Loucy (cell line): ENCODE measurements around the gene IGF2.

Experiments
- H2AFZ ChIP-seq: fragments of 200-600 bp; sonication (generic); 2 replicates; pipeline ENCODE4 v1.6.0; 2016; ENCODE audit warnings: antibody characterized with exemption, mild to moderate bottlenecking, low read length, moderate library complexity
- H3F3A ChIP-seq: fragments of 200-600 bp; 2 replicates; pipeline ENCODE4 v1.6.0; 2016; ENCODE audit warnings: antibody characterized with exemption, low read depth, mild to moderate bottlenecking
- H3K27me3 ChIP-seq: fragments of 200-600 bp; sonication (generic); 2 replicates; pipeline ENCODE4 v1.6.1; 2014; ENCODE audit warnings: low read length, mild to moderate bottlenecking; ENCODE audit not compliant: insufficient read depth, poor library complexity, severe bottlenecking
- H3K36me3 ChIP-seq: fragments of 200-600 bp; sonication (generic); 2 replicates; pipeline ENCODE4 v1.6.1; 2016; ENCODE audit warnings: low read length; ENCODE audit not compliant: insufficient read depth
- H3K4me1 ChIP-seq: fragments of 200-600 bp; sonication (generic); 2 replicates; pipeline ENCODE4 v1.5.1; 2014; ENCODE audit warnings: low read length, mild to moderate bottlenecking; ENCODE audit not compliant: insufficient read depth, poor library complexity, severe bottlenecking
- H3K4me2 ChIP-seq: fragments of 200-600 bp; sonication (generic); 2 replicates; pipeline ENCODE4 v1.6.0; 2014; ENCODE audit warnings: antibody characterized with exemption, low read length, low read depth, mild to moderate bottlenecking; ENCODE audit not compliant: poor library complexity, severe bottlenecking
- H3K4me3 ChIP-seq: fragments of 200-600 bp; sonication (generic); 2 replicates; pipeline ENCODE4 v1.5.1; 2014; ENCODE audit warnings: low read length, mild to moderate bottlenecking, mixed read lengths; ENCODE audit not compliant: poor library complexity, severe bottlenecking
- H3K79me2 ChIP-seq: fragments of 200-600 bp; sonication (generic); 2 replicates; pipeline ENCODE4 v1.6.1; 2014; ENCODE audit warnings: low read length; ENCODE audit not compliant: insufficient read depth
- H3K9ac ChIP-seq: fragments of 200-600 bp; sonication (generic); 2 replicates; pipeline ENCODE4 v1.6.0; 2014; ENCODE audit warnings: mild to moderate bottlenecking, low read depth, low read length, moderate library complexity; ENCODE audit not compliant: poor library complexity, severe bottlenecking
- H3K9me2 ChIP-seq: fragments of 200-600 bp; sonication (generic); replicated peaks from 2 replicates; pipeline ENCODE4 v1.6.1; 2016; ENCODE audit warnings: low read depth, low read length, mixed read lengths
- H3K9me3 ChIP-seq: fragments of 200-600 bp; sonication (generic); 2 replicates; pipeline ENCODE4 v1.6.1; 2014; ENCODE audit warnings: mild to moderate bottlenecking, antibody characterized with exemption, low read length, low read depth; ENCODE audit not compliant: insufficient read depth
- H4K20me1 ChIP-seq: fragments of 200-600 bp; sonication (generic); 2 replicates; pipeline ENCODE4 v1.6.0; 2014; ENCODE audit warnings: antibody characterized with exemption, low read length, mild to moderate bottlenecking; ENCODE audit not compliant: insufficient read depth, poor library complexity, severe bottlenecking
- CTCF ChIP-seq: fragments of 200-600 bp; sonication (generic); conservative IDR thresholded peaks from 2 replicates; pipeline ENCODE4 v1.5.1; 2014; ENCODE audit warnings: mild to moderate bottlenecking, antibody characterized with exemption, low read length
- EZH2phosphoT487 ChIP-seq: fragments of 200-600 bp; IDR thresholded peaks from 2 replicates; pipeline ENCODE4 v1.6.1; 2018; ENCODE audit warnings: antibody characterized with exemption, mild to moderate bottlenecking, moderate library complexity, borderline replicate concordance

The IGF2 gene

DNA sequence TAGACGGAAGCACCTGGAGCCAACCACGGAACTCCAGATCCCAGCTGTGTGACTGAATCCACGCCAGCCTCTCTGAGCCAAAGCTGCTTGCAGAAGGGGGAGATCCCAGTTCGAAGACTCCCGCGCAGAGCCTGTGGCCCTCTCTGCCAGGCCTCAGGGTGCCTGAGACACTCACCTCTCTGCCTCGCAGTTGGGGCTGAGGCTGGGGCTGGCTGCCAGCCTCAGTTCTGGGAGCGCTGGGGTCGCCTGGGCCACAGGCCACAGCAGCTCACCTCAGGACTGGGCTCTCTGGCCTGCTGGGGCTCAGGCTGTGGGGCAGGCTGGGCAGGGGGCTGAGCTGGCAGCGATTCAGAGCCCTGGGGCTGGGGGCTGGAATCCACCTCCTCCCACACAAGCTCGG lies 8.2 kb upstream of the IGF2 start:
- Histone ChIP-seq H4K20me1 (no peaks in the 10 kb centered on the region), H3K9me2 (no peaks in the 10 kb centered on the region), H3K36me3 (no peaks in the 10 kb centered on the region), H3K9ac (no peak overlapping the region), H3F3A (no peaks in the 10 kb centered on the region), H3K4me1 (no peaks in the 10 kb centered on the region), H3K4me3 (no peak overlapping the region), H2AFZ (no peak overlapping the region), H3K4me2 (no peak overlapping the region), H3K27me3 (no peaks in the 10 kb centered on the region), H3K9me3 (no peaks in the 10 kb centered on the region), H3K79me2 (no peaks in the 10 kb centered on the region)
- TF ChIP-seq CTCF (no peak), EZH2phosphoT487 (no peak)

DNA sequence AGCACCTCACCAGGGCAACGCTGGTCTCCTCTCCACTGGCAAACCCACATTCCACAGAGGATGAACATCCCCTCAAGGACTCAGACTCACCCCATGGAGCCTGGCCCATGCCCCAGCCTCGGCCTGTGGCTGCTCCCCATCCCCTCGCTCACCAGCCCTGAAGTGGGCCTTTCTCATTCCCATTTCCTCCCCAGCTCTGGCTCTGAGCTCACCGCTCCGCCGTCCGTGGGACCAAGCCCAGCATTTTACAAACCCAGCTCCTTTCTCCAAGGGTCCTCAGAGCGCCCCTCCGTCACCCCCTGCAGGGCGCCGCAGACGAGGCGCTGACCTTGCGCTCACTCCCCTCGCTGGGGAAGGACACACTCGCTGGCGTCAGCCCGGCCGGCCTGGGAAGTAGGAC lies 6.9 kb upstream of the IGF2 start:
- no peaks in the 10 kb centered on the region for H3K79me2 ChIP-seq
- no peak overlapping the region for H3K4me3 ChIP-seq
- H3K9me3 ChIP-seq: no peaks in the 10 kb centered on the region
- H3F3A ChIP-seq: no peaks in the 10 kb centered on the region
- H2AFZ ChIP-seq: no peak overlapping the region
- no peaks in the 10 kb centered on the region for H4K20me1 ChIP-seq
- no peaks in the 10 kb centered on the region for H3K9me2 ChIP-seq
- H3K9ac ChIP-seq: no peak overlapping the region
- TF ChIP-seq CTCF: no peak
- no peak for TF ChIP-seq EZH2phosphoT487
- no peaks in the 10 kb centered on the region for H3K27me3 ChIP-seq
- no peak overlapping the region for H3K4me2 ChIP-seq
- H3K4me1 ChIP-seq: no peaks in the 10 kb centered on the region
- H3K36me3 ChIP-seq: no peaks in the 10 kb centered on the region

DNA sequence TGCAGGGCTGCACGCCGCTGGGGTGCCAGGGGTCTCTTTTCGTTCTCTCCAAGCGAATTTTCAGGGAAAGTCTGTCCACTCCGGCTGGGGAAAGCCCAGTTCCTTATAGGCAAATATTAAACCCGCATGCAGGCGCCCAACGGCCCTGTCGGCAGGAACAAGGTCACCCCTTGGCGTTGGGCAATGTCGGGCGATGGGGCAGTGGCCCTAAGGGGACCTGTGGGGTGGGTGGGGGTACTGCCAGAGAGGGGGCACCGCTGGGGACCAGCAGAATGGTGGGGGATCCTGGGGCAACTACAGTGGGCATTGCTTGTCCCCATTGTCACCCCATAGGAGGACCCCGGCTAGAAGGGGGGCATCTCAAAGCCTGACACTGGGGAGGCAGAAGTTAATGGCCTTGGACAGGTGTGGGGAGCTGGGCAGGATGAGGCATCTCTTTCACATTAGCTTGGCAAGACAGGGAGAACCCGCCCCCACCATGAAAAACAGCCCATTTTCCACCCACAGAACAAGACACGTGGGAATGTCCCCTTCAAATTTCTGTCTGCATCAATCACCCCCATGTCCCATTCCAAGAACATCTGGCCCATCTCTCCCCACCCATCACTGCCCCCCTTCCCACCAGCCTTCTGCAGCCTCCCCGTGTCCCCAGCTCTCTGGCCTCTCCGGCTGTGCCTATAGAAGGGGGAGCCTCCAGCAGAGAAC lies 5.5 kb upstream of the IGF2 start:
- Histone ChIP-seq H2AFZ (no peak overlapping the region), H3K4me3 (no peak overlapping the region), H3K36me3 (no peaks in the 10 kb centered on the region)

More for the DNA sequence above, 5.5 kb upstream of the IGF2 start:
- no peaks in the 10 kb centered on the region for H3K4me1 ChIP-seq
- no peaks in the 10 kb centered on the region for H3K27me3 ChIP-seq
- no peaks in the 10 kb centered on the region for H3K9me2 ChIP-seq
- no peaks in the 10 kb centered on the region for H3K9me3 ChIP-seq
- H3K79me2 ChIP-seq: no peaks in the 10 kb centered on the region
- H3K4me2 ChIP-seq: no peak overlapping the region
- H4K20me1 ChIP-seq: no peaks in the 10 kb centered on the region
- H3F3A ChIP-seq: no peaks in the 10 kb centered on the region
- H3K9ac ChIP-seq: no peak overlapping the region
- TF ChIP-seq EZH2phosphoT487 (no peak), CTCF (no peak)
